Measurements from ENCODE around the gene CFAP300. TPM values are rescaled to one million over a fixed set of nuclear protein-coding genes. Genes with fewer than 3 reads are reported as not detected.

Gene CFAP300
- total and polyA plus RNA-seq, 4 donors, result 11.0 to 21.3 (median 14.3) TPM

DNA sequence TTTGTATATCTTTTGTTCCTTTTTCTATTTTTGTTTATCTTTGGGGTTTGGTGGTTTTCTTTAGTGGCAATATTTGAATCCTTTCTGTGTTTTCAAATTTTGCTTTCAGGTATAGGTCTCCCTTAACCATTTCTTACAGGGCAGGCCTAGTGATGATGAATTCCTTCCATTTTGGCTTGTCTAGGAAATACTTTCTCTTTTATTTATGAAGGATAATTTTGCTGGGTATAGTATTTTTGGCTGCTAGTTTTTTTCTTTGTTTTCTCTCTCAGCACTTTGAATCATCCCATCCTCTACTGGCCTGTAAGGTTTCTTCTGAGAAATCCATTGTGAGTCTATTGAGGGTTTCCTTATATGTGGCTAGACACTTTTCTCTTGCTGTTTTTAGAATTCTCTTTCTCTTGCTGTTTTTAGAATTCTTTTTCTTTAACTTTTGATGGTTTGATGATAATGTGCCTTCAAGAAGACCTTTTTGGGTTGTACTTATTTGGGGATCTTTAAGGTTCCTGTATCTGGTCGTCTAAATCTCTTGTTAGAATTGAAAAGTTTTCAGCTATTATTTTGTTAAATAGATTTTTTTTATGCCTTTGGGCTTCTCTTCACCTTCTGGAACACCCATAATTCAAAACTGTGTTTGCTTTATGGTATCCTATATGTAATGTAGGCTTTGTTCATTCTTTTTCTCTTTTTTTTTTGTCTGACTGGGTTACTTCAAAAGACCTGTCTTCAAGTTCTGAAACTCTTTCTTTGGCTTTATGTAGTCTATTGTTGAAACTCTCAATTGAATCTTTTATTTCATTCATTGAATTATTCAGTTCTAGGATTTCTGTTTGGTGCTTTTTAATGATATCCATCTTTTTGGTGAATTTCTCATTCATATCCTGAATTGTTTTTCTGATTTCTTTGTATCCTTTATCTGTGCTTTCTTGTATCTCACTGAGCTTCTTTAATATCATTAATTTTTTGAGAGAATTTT lies 24.5 kb downstream of the CFAP300 start:
- 83 to 90% methylated on average over 1 of the region's 1 CpG for WGBS, 2 donors
- no peaks in the 10 kb centered on the region for H3K27me3 ChIP-seq (ENCODE audit: control insufficient read depth in 3 of 3, insufficient read depth in 3 of 3, low read length in 2 of 3)
- no peaks in the 10 kb centered on the region for H3K4me1 ChIP-seq (ENCODE audit: control insufficient read depth in 5 of 5, insufficient read depth in 5 of 5, low read length in 5 of 5)
- no peak overlapping the region for H3K4me3 ChIP-seq
- H3K36me3 ChIP-seq (ENCODE audit: control insufficient read depth in 4 of 4, insufficient read depth in 4 of 4, low read length in 4 of 4), result no peaks in the 10 kb centered on the region
- ATAC-seq (ENCODE audit: insufficient read depth, low FRiP score) (no peak), DNase-seq (no peak)
- H3K9me3 ChIP-seq (ENCODE audit: control insufficient read depth in 4 of 4, insufficient read depth in 3 of 4, low read length in 3 of 4), result peaks cover 0 to 4% (median 0%) of the 10 kb centered on the region in 4 donors
- TF ChIP-seq CTCF (IDR thresholded peaks at IDR 0.05; ENCODE audit: control extremely low read depth, extremely low read depth), result no peak
- no peak overlapping the region for H3K9ac ChIP-seq (ENCODE audit: insufficient read depth in 1 of 2, low read length in 2 of 2)
- H3K27ac ChIP-seq (ENCODE audit: low read depth in 1 of 2, low read length in 1 of 2), result no peak overlapping the region

DNA sequence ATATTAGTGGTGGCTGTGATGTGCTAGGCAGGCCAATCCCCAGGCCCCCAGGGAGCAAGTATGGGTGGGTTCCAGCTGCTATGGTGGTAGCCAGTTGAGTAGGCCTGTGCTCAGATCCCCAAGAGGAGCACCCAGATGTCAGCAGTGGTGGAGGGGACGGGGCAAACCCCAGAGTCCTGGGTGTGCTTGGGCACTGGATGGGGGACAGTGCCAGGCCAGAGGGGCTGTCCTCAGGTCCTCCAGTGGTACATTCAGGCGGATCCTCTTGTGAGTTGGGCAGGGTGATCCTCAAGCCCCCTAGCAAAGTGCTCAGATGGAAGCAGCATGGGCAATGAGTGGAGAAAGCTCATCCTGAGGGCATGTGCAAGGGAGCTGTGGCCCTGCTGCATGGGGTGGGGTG lies 26.0 kb downstream of the CFAP300 start:
- Histone ChIP-seq H3K9ac (ENCODE audit: insufficient read depth in 1 of 2, low read length in 2 of 2) (no peak overlapping the region), H3K4me1 (ENCODE audit: control insufficient read depth in 5 of 5, insufficient read depth in 5 of 5, low read length in 5 of 5) (no peaks in the 10 kb centered on the region), H3K27ac (ENCODE audit: low read depth in 1 of 2, low read length in 1 of 2) (no peak overlapping the region), H3K27me3 (ENCODE audit: control insufficient read depth in 3 of 3, insufficient read depth in 3 of 3, low read length in 2 of 3) (no peaks in the 10 kb centered on the region), H3K9me3 (ENCODE audit: control insufficient read depth in 4 of 4, insufficient read depth in 3 of 4, low read length in 3 of 4) (peaks cover 0 to 4% (median 0%) of the 10 kb centered on the region in 4 donors), H3K36me3 (ENCODE audit: control insufficient read depth in 4 of 4, insufficient read depth in 4 of 4, low read length in 4 of 4) (peaks cover 0 to 2% (median 0%) of the 10 kb centered on the region in 4 donors), H3K4me3 (no peak overlapping the region)
- no peak for TF ChIP-seq CTCF (IDR thresholded peaks at IDR 0.05; ENCODE audit: control extremely low read depth, extremely low read depth)
- DNase-seq (no peak), ATAC-seq (ENCODE audit: insufficient read depth, low FRiP score) (no peak)
- 93 to 94% methylated on average over 2 of the region's 2 CpGs for WGBS, 2 donors

GRCh38 chr11:102079625-102080024 lies 32.4 kb downstream of the CFAP300 start:
- no peak overlapping the region for H3K9ac ChIP-seq (ENCODE audit: insufficient read depth in 1 of 2, low read length in 2 of 2)
- H3K4me1 ChIP-seq (ENCODE audit: control insufficient read depth in 5 of 5, insufficient read depth in 5 of 5, low read length in 5 of 5), result no peaks in the 10 kb centered on the region
- H3K27me3 ChIP-seq (ENCODE audit: control insufficient read depth in 3 of 3, insufficient read depth in 3 of 3, low read length in 2 of 3), result no peaks in the 10 kb centered on the region
- DNase-seq, result no peak
- H3K36me3 ChIP-seq (ENCODE audit: control insufficient read depth in 4 of 4, insufficient read depth in 4 of 4, low read length in 4 of 4), result peaks cover 0 to 2% (median 0%) of the 10 kb centered on the region in 4 donors
- H3K9me3 ChIP-seq (ENCODE audit: control insufficient read depth in 4 of 4, insufficient read depth in 3 of 4, low read length in 3 of 4), result no peaks in the 10 kb centered on the region
- H3K27ac ChIP-seq (ENCODE audit: low read depth in 1 of 2, low read length in 1 of 2), result no peak overlapping the region
- no peak for TF ChIP-seq CTCF (IDR thresholded peaks at IDR 0.05; ENCODE audit: control extremely low read depth, extremely low read depth)
- no peak for ATAC-seq (ENCODE audit: insufficient read depth, low FRiP score)
- H3K4me3 ChIP-seq, result no peak overlapping the region

Data from lung (tissue), 12 donors.